Upper lobe of left lung (tissue), 6 donors: ENCODE measurements around the gene CCDC17. TPM values are rescaled to one million over a fixed set of nuclear protein-coding genes. Genes with fewer than 3 reads are reported as not detected.

Experiments
- ATAC-seq, 2 donors: fragments of 200-7000 bp; cut with Tn5 transposase; one replicate each; pipeline ENCODE4 v1.9.1; 2022; ENCODE audit warnings: mild to moderate bottlenecking in 2 of 2, moderate library complexity in 2 of 2; ENCODE audit not compliant: low FRiP score in 2 of 2
- DNase-seq, 2 donors: peaks; one replicate each; pipeline ENCODE4 v3.0.0-alpha.2; 2019 to 2020
- H3K27ac ChIP-seq, 4 donors: fragments of 200-600 bp; sonication (generic); one replicate each; pipeline ENCODE4 v1.5.1; 2016 to 2019
- H3K27me3 ChIP-seq, 4 donors: fragments of 200-600 bp; sonication (generic); one replicate each; pipeline ENCODE4 v1.5.1; 2017 to 2019
- H3K36me3 ChIP-seq, 4 donors: fragments of 200-600 bp; sonication (generic); one replicate each; pipeline ENCODE4 v1.5.1; 2016 to 2019
- H3K4me1 ChIP-seq, 4 donors: fragments of 200-600 bp; sonication (generic); one replicate each; pipeline ENCODE4 v1.5.1; 2018 to 2019
- H3K4me3 ChIP-seq, 4 donors: fragments of 200-600 bp; sonication (generic); one replicate each; pipeline ENCODE4 v1.5.1; 2017 to 2019; ENCODE audit warnings: mild to moderate bottlenecking in 2 of 4, moderate library complexity in 1 of 4
- H3K9me3 ChIP-seq, 4 donors: fragments of 200-600 bp; sonication (generic); one replicate each; pipeline ENCODE4 v1.5.1; 2018 to 2019
- EP300 ChIP-seq, 4 donors: sonication (generic); formaldehyde crosslinking; IDR thresholded peaks; one replicate each; pipeline ENCODE4 v1.5.1; 2017; ENCODE audit warnings: antibody characterized with exemption in 4 of 4, control low read depth in 2 of 4
- POLR2A ChIP-seq, 4 donors: fragments of 450-650 bp; IDR thresholded peaks; one replicate each; pipeline ENCODE4 v1.5.1; 2016 to 2017; ENCODE audit warnings: antibody characterized with exemption in 4 of 4, mild to moderate bottlenecking in 2 of 4
- POLR2AphosphoS5 ChIP-seq, 2 donors: sonication (generic); formaldehyde crosslinking; IDR thresholded peaks; one replicate each; pipeline ENCODE4 v1.5.1; 2017; ENCODE audit warnings: antibody characterized with exemption in 2 of 2
- WGBS, 2 donors: methylation state at CpG; one replicate each; pipeline ENCODE4 v1.1.5; 2017 to 2018; 5-methylcytosine and 5-hydroxymethylcytosine counted together
- total RNA-seq, 6 donors: library from RNA; depleted of rRNA in 4 of 6; stranded (reverse); fragments of >200 nt in 4 of 6; gene quantifications; one replicate each; pipeline versions ENCODE4 v1.1.0 to v1.2.1, GENCODE V29; 2016 to 2021
- TF ChIP-seq, protein P1 (sequence below), 6 experiments: fragments of 450-650 bp in 4 of 6; fragments of 200-600 bp in 2 of 6; sonication (generic) in 2 of 6; IDR thresholded peaks; one replicate each; pipeline ENCODE4 v1.5.1; 2016 to 2019; ENCODE audit warnings: antibody characterized with exemption in 6 of 6
- donor health status: DM: no; HTN: no; CAD: no; lungs with moderate emphysema.
- donor health status: DM: no; HTN: yes; CAD: no; lungs with severe emphysema.

CCDC17 gene
- total RNA-seq, 6 donors from 2014 or later: 4.9 to 50.3 (median 19.3) TPM

DNA sequence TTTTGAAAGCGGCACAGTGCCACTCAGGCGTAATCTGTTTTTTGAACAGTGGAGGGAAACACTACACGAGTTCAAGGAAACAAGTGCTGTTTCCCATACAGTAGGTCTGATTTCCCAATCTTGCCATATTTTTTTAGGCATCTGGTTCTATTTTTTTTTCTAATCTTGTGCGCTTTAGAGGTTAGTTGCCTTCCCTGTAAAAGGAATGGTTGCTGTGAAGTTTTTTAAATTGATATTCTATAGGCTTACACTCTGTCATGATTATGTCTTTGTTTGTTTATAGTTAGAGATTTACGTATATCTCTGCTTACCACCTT is 38.8 kb downstream of the CCDC17 start:
- no peak for ATAC-seq
- no peak for TF ChIP-seq POLR2AphosphoS5 (IDR thresholded peaks at IDR 0.05)
- no peak for TF ChIP-seq EP300 (IDR thresholded peaks at IDR 0.05)
- TF ChIP-seq, protein P1, sequence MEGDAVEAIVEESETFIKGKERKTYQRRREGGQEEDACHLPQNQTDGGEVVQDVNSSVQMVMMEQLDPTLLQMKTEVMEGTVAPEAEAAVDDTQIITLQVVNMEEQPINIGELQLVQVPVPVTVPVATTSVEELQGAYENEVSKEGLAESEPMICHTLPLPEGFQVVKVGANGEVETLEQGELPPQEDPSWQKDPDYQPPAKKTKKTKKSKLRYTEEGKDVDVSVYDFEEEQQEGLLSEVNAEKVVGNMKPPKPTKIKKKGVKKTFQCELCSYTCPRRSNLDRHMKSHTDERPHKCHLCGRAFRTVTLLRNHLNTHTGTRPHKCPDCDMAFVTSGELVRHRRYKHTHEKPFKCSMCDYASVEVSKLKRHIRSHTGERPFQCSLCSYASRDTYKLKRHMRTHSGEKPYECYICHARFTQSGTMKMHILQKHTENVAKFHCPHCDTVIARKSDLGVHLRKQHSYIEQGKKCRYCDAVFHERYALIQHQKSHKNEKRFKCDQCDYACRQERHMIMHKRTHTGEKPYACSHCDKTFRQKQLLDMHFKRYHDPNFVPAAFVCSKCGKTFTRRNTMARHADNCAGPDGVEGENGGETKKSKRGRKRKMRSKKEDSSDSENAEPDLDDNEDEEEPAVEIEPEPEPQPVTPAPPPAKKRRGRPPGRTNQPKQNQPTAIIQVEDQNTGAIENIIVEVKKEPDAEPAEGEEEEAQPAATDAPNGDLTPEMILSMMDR (IDR thresholded peaks at IDR 0.05): peak in 1 of 6 experiments; percentile 38
- no peak for TF ChIP-seq POLR2A (IDR thresholded peaks at IDR 0.05)

DNA sequence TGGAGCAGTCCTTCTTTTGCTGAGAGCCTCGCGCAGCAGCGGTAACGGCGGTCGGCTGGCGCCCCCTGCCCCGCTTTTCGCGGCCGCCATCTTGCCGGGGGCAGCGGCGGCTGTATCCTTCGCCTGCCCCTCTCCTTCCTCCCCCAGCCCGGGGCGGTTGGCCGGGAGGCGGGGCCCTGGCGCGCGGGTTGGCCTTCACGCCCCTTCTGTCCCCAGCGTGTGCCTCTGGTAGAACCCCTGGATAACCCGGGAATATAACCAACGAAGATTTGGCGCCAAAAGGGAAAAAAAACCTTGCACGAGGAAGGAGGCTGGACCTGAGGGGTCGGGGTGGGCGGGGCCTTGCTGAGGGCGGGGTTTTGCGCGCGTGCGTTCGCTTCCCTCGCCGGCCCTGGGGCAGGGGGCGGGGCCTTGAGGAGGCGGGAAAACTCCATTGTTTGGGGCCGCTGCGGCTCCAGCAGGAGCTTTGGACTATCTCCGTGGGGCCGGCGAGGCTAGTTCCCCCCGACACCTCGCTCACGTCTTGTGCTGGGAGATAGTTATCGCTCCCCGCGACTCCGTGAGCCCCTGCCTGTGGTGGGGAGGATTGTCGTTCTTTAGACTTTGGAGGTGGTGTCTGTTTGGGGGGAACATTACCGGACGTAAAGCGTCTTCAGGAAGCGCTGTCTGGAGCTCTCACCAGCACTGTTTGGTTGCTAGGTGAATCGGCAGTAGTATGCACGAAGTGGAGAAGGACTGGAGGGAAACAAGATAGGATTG is 39.3 kb downstream of the CCDC17 start:
- Histone ChIP-seq H3K4me3 (peak overlapping the region; percentile 84 to 100 (median 87)), H3K27me3 (no peaks in the 10 kb centered on the region), H3K27ac (peak overlapping the region; percentile 93 to 95 (median 94)), H3K36me3 (no peaks in the 10 kb centered on the region), H3K9me3 (no peaks in the 10 kb centered on the region), H3K4me1 (peaks cover 23 to 34% (median 31%) of the 10 kb centered on the region in 4 donors)
- DNase-seq (peak; percentile 90 to 96), ATAC-seq (peak; percentile 89 to 92)
- WGBS, 2 donors: 0 to 1% methylated on average over 25 to 33 of the region's 59 CpGs
- TF ChIP-seq EP300 (IDR thresholded peaks at IDR 0.05) (no peak), POLR2AphosphoS5 (IDR thresholded peaks at IDR 0.05) (peak in 1 of 2 donors; percentile 56), POLR2A (IDR thresholded peaks at IDR 0.05) (peak in 1 of 4 donors; percentile 19)
- TF ChIP-seq, protein P1 (IDR thresholded peaks at IDR 0.05): peak in 1 of 6 experiments; percentile 8

More for the DNA sequence above, 38.8 kb downstream of the CCDC17 start:
- WGBS, 2 donors: 1% methylated on average over 5 of the region's 5 CpGs
- Histone ChIP-seq H3K4me1 (peaks cover 23 to 37% (median 35%) of the 10 kb centered on the region in 4 donors), H3K4me3 (peak overlapping the region; percentile 84 to 100 (median 87)), H3K9me3 (no peaks in the 10 kb centered on the region), H3K36me3 (no peaks in the 10 kb centered on the region), H3K27me3 (no peaks in the 10 kb centered on the region), H3K27ac (peak overlapping the region; percentile 93 to 95 (median 94))
- DNase-seq: no peak

DNA sequence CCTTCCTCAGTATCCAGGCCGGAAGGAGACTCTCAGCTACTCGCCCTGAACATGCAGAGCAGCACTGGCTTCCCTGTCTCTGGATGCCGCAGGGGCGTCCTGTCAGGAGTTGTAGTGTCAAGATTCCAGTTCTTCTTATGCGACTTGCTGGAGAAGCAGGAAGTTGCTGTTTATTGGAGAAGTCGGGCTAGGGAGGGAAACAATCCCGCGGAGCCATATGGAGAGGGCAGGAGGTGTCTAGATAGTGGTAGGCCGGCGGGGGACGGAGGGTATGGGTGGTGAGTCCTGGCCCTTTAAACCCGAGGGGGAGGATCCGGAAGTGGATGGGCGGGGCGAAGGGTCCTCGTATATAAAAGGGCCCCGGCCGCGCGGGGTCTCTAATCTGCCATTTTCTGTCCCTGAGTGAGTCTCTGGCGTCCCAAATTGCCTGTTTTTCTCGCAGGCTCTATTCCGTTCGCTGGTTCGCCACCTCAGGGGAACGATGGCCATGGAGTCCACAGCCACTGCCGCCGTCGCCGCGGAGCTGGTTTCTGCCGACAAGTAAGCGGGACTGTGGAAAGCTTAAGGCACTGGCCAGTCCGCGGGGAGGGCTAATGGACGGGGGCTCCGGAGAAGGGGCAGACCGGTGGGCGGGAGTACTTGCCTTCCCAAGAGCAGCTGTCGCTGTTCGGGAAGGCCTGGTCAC is 40.0 kb downstream of the CCDC17 start, which contains the start of gene NASP:
Gene NASP, plus strand, starts transcription at position 376 of the 685 bp plus-strand sequence. Its CDS starts 106 bp downstream, at position 482.
- peak; percentile 86 to 93 for DNase-seq
- ATAC-seq: peak; percentile 94 to 95
- no peaks in the 10 kb centered on the region for H3K9me3 ChIP-seq
- no peaks in the 10 kb centered on the region for H3K36me3 ChIP-seq
- WGBS, 2 donors: 0 to 1% methylated on average over 23 to 37 of the region's 41 CpGs
- H3K4me1 ChIP-seq: peaks cover 23 to 34% (median 31%) of the 10 kb centered on the region in 4 donors
- TF ChIP-seq POLR2A (IDR thresholded peaks at IDR 0.05) (peak; percentile 26 to 90 (median 79)), POLR2AphosphoS5 (IDR thresholded peaks at IDR 0.05) (peak; percentile 82 to 92), EP300 (IDR thresholded peaks at IDR 0.05) (peak in 1 of 4 donors; percentile 27)
- TF ChIP-seq, protein P1 (IDR thresholded peaks at IDR 0.05): no peak
- H3K4me3 ChIP-seq: peak within 1 kb of the TSS; percentile 84 to 100 (median 87)
- H3K27ac ChIP-seq: peak within 1 kb of the TSS; percentile 93 to 95 (median 94)
- no peaks in the 10 kb centered on the region for H3K27me3 ChIP-seq

DNA sequence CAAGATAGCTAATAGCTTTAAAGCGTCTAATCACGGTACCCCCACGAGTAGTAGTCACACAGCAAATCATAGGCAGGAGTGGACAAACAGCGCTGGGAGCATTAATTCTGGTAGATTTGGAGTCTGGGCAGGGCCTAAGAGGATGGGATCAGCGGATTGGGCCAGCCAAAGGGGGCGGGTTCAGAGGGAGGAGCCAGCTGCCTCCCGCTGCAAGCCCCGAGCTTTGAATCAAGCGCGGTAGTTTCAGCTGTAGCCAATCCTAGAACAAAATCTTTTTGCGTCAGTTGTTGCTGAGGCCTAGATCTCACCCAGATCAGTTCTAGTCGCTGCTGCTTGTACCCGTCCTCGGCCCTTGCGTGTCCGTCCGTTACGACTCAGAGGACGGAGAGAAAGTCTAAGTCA is 40.6 kb downstream of the CCDC17 start:
- TF ChIP-seq POLR2A (IDR thresholded peaks at IDR 0.05): no peak
- TF ChIP-seq POLR2AphosphoS5 (IDR thresholded peaks at IDR 0.05): no peak
- TF ChIP-seq, protein P1 (IDR thresholded peaks at IDR 0.05): no peak
- no peak for TF ChIP-seq EP300 (IDR thresholded peaks at IDR 0.05)
- Histone ChIP-seq H3K27me3 (no peaks in the 10 kb centered on the region), H3K4me1 (peaks cover 23 to 34% (median 31%) of the 10 kb centered on the region in 4 donors), H3K4me3 (peak overlapping the region; percentile 84 to 100 (median 87)), H3K27ac (peak overlapping the region; percentile 93 to 95 (median 94)), H3K9me3 (no peaks in the 10 kb centered on the region), H3K36me3 (no peaks in the 10 kb centered on the region)
- ATAC-seq: peak; percentile 95 to 98
- peak; percentile 90 to 97 for DNase-seq
- 0 to 1% methylated on average over 4 to 19 of the region's 19 CpGs for WGBS, 2 donors
